Measurements from ENCODE around the gene GPS2.

Gene GPS2

DNA sequence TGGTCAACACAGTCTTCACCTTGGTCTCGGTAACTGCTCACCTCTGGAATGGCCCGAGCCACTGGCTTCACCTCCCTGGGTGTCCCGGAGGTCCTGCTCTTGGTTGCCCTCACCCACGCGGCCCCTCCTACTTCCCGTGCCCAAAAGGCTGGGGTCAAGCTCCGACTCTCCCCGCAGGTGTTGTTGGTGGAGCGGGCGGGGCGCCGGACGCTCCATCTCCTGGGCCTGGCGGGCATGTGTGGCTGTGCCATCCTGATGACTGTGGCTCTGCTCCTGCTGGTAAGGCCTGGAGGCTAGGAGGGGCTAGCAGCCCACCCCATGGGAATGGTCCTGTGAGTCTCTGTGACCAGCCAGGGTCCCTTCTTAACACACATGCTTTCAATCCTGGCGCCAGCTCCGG, 30.2 kb downstream of the GPS2 start:
- Histone ChIP-seq H2BK120ac (ENCODE audit: low read depth, low read length) (no peak overlapping the region), H2BK5ac (ENCODE audit: low read depth, low read length, poor library complexity, severe bottlenecking) (no peak overlapping the region), H2AFZ (ENCODE audit: low read depth, low read length) (no peak overlapping the region), H2AK5ac (ENCODE audit: low read length, severe bottlenecking) (no peak overlapping the region), H3K79me1 (replicated peaks; ENCODE audit: low read length, poor library complexity, severe bottlenecking) (no peaks in the 10 kb centered on the region), H3K4ac (ENCODE audit: low read depth in 1 of 2, low read length in 2 of 2) (no peak overlapping the region), H3K27me3 (ENCODE audit: control insufficient read depth in 1 of 2, insufficient read depth in 1 of 2, low read length in 2 of 2) (peaks cover 74 to 77% of the 10 kb centered on the region in 2 experiments), H3K4me3 (ENCODE audit: insufficient read depth in 1 of 2, low read depth in 1 of 2, low read length in 2 of 2) (peak overlapping the region in 1 of 2 experiments; percentile 9), H3K9me3 (ENCODE audit: control insufficient read depth, low read length) (no peaks in the 10 kb centered on the region), H3K9ac (ENCODE audit: low read length) (no peak overlapping the region), H3K18ac (ENCODE audit: low read depth in 1 of 2, low read length in 2 of 2) (no peak overlapping the region), H3K36me3 (ENCODE audit: control insufficient read depth in 1 of 2, insufficient read depth in 2 of 2, low read depth in 1 of 2, low read length in 2 of 2) (no peaks in the 10 kb centered on the region), H2BK12ac (ENCODE audit: low read length in 2 of 2) (no peak overlapping the region), H2BK15ac (ENCODE audit: low read depth, poor library complexity, severe bottlenecking) (no peak overlapping the region), H3K14ac (ENCODE audit: low read length in 2 of 2) (no peak overlapping the region), H4K8ac (ENCODE audit: low read length) (no peak overlapping the region), H4K91ac (ENCODE audit: low read length) (no peak overlapping the region), H3K23ac (ENCODE audit: low read length in 2 of 2) (no peak overlapping the region), H3K27ac (ENCODE audit: low read length, poor library complexity, severe bottlenecking) (no peak overlapping the region), H3K4me2 (ENCODE audit: low read length, poor library complexity, severe bottlenecking) (no peak overlapping the region), H3K4me1 (ENCODE audit: control insufficient read depth, insufficient read depth, low read depth, low read length) (peaks cover 20% of the 10 kb centered on the region)
- no peak for DNase-seq
- WGBS, result 97% methylated on average over 16 of the region's 16 CpGs

DNA sequence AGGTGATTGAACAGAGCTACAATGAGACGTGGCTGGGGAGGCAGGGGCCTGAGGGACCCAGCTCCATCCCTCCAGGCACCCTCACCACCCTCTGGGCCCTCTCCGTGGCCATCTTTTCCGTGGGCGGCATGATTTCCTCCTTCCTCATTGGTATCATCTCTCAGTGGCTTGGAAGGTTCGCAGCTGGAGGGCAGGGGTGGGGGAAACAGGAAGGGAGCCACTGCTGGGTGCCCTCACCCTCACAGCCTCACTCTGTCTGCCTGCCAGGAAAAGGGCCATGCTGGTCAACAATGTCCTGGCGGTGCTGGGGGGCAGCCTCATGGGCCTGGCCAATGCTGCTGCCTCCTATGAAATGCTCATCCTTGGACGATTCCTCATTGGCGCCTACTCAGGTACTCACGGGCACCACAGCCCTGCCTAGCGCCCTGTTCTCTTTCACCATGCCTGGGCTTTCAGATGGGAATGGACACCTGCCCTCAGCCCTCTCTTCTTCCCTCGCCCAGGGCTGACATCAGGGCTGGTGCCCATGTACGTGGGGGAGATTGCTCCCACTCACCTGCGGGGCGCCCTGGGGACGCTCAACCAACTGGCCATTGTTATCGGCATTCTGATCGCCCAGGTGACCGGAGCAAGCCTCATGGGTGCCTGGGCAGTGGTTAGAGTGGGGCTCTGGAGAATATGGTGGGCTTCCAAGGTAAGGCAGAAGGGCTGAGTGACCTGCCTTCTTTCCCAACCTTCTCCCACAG, 31.5 kb downstream of the GPS2 start:
- no peaks in the 10 kb centered on the region for H3K9me3 ChIP-seq (ENCODE audit: control insufficient read depth, low read length)
- no peak overlapping the region for H3K14ac ChIP-seq (ENCODE audit: low read length in 2 of 2)
- 91% methylated on average over 17 of the region's 18 CpGs for WGBS
- H3K27ac ChIP-seq (ENCODE audit: low read length, poor library complexity, severe bottlenecking), result no peak overlapping the region
- no peak overlapping the region for H3K4me3 ChIP-seq (ENCODE audit: insufficient read depth in 1 of 2, low read depth in 1 of 2, low read length in 2 of 2)
- no peak overlapping the region for H3K9ac ChIP-seq (ENCODE audit: low read length)
- no peak overlapping the region for H2BK5ac ChIP-seq (ENCODE audit: low read depth, low read length, poor library complexity, severe bottlenecking)
- H2AFZ ChIP-seq (ENCODE audit: low read depth, low read length), result no peak overlapping the region
- H3K4me1 ChIP-seq (ENCODE audit: control insufficient read depth, insufficient read depth, low read depth, low read length), result peaks cover 20% of the 10 kb centered on the region
- H2BK120ac ChIP-seq (ENCODE audit: low read depth, low read length), result no peak overlapping the region
- H2BK12ac ChIP-seq (ENCODE audit: low read length in 2 of 2), result no peak overlapping the region
- no peak overlapping the region for H3K18ac ChIP-seq (ENCODE audit: low read depth in 1 of 2, low read length in 2 of 2)
- no peak for DNase-seq
- H4K91ac ChIP-seq (ENCODE audit: low read length), result no peak overlapping the region
- H3K23ac ChIP-seq (ENCODE audit: low read length in 2 of 2), result no peak overlapping the region
- H3K4me2 ChIP-seq (ENCODE audit: low read length, poor library complexity, severe bottlenecking), result no peak overlapping the region
- H2AK5ac ChIP-seq (ENCODE audit: low read length, severe bottlenecking), result no peak overlapping the region
- H3K27me3 ChIP-seq (ENCODE audit: control insufficient read depth in 1 of 2, insufficient read depth in 1 of 2, low read length in 2 of 2), result peaks cover 65 to 67% of the 10 kb centered on the region in 2 experiments
- H4K8ac ChIP-seq (ENCODE audit: low read length), result no peak overlapping the region
- no peaks in the 10 kb centered on the region for H3K36me3 ChIP-seq (ENCODE audit: control insufficient read depth in 1 of 2, insufficient read depth in 2 of 2, low read depth in 1 of 2, low read length in 2 of 2)
- peak overlapping the region; percentile 0 for H2BK15ac ChIP-seq (ENCODE audit: low read depth, poor library complexity, severe bottlenecking)
- no peaks in the 10 kb centered on the region for H3K79me1 ChIP-seq (replicated peaks; ENCODE audit: low read length, poor library complexity, severe bottlenecking)
- no peak overlapping the region for H3K4ac ChIP-seq (ENCODE audit: low read depth in 1 of 2, low read length in 2 of 2)

- no peak overlapping the region for H3K4ac ChIP-seq (ENCODE audit: low read depth in 1 of 2, low read length in 2 of 2)
- H3K9me3 ChIP-seq (ENCODE audit: control insufficient read depth, low read length), result no peaks in the 10 kb centered on the region
- H3K23ac ChIP-seq (ENCODE audit: low read length in 2 of 2), result no peak overlapping the region
- H3K79me1 ChIP-seq (replicated peaks; ENCODE audit: low read length, poor library complexity, severe bottlenecking), result no peaks in the 10 kb centered on the region
- WGBS, result 78% methylated on average over 6 of the region's 6 CpGs
- H2BK5ac ChIP-seq (ENCODE audit: low read depth, low read length, poor library complexity, severe bottlenecking), result no peak overlapping the region
- no peak overlapping the region for H4K8ac ChIP-seq (ENCODE audit: low read length)
- H3K36me3 ChIP-seq (ENCODE audit: control insufficient read depth in 1 of 2, insufficient read depth in 2 of 2, low read depth in 1 of 2, low read length in 2 of 2), result no peaks in the 10 kb centered on the region
- no peak overlapping the region for H3K18ac ChIP-seq (ENCODE audit: low read depth in 1 of 2, low read length in 2 of 2)
- no peak overlapping the region for H3K4me3 ChIP-seq (ENCODE audit: insufficient read depth in 1 of 2, low read depth in 1 of 2, low read length in 2 of 2)
- no peak overlapping the region for H2BK12ac ChIP-seq (ENCODE audit: low read length in 2 of 2)
- H3K4me1 ChIP-seq (ENCODE audit: control insufficient read depth, insufficient read depth, low read depth, low read length), result peaks cover 20% of the 10 kb centered on the region
- no peak overlapping the region for H3K27ac ChIP-seq (ENCODE audit: low read length, poor library complexity, severe bottlenecking)
- no peak overlapping the region for H2AFZ ChIP-seq (ENCODE audit: low read depth, low read length)
- no peak overlapping the region for H3K14ac ChIP-seq (ENCODE audit: low read length in 2 of 2)
- no peak overlapping the region for H2BK120ac ChIP-seq (ENCODE audit: low read depth, low read length)
- no peak overlapping the region for H4K91ac ChIP-seq (ENCODE audit: low read length)
- DNase-seq, result no peak
- H3K9ac ChIP-seq (ENCODE audit: low read length), result no peak overlapping the region
- peaks cover 57 to 60% of the 10 kb centered on the region in 2 experiments for H3K27me3 ChIP-seq (ENCODE audit: control insufficient read depth in 1 of 2, insufficient read depth in 1 of 2, low read length in 2 of 2)
- no peak overlapping the region for H2BK15ac ChIP-seq (ENCODE audit: low read depth, poor library complexity, severe bottlenecking)
- H2AK5ac ChIP-seq (ENCODE audit: low read length, severe bottlenecking), result no peak overlapping the region
- no peak overlapping the region for H3K4me2 ChIP-seq (ENCODE audit: low read length, poor library complexity, severe bottlenecking)
These were observed 32.3 kb downstream of the GPS2 start for GRCh38 chr17:7282752-7283321.

GRCh38 chr17:7281953-7282751, 33.0 kb downstream of the GPS2 start:
- Histone ChIP-seq H2BK15ac (ENCODE audit: low read depth, poor library complexity, severe bottlenecking) (peak overlapping the region; percentile 77), H2BK120ac (ENCODE audit: low read depth, low read length) (no peak overlapping the region), H3K4ac (ENCODE audit: low read depth in 1 of 2, low read length in 2 of 2) (no peak overlapping the region), H3K4me2 (ENCODE audit: low read length, poor library complexity, severe bottlenecking) (peak overlapping the region; percentile 69), H4K91ac (ENCODE audit: low read length) (peak overlapping the region; percentile 43), H2AFZ (ENCODE audit: low read depth, low read length) (no peak overlapping the region), H4K8ac (ENCODE audit: low read length) (peak overlapping the region; percentile 7), H3K9me3 (ENCODE audit: control insufficient read depth, low read length) (no peaks in the 10 kb centered on the region), H3K4me3 (ENCODE audit: insufficient read depth in 1 of 2, low read depth in 1 of 2, low read length in 2 of 2) (peak overlapping the region; percentile 14 to 77), H3K36me3 (ENCODE audit: control insufficient read depth in 1 of 2, insufficient read depth in 2 of 2, low read depth in 1 of 2, low read length in 2 of 2) (no peaks in the 10 kb centered on the region), H3K23ac (ENCODE audit: low read length in 2 of 2) (no peak overlapping the region), H3K18ac (ENCODE audit: low read depth in 1 of 2, low read length in 2 of 2) (peak overlapping the region in 1 of 2 experiments; percentile 35), H3K79me1 (replicated peaks; ENCODE audit: low read length, poor library complexity, severe bottlenecking) (no peaks in the 10 kb centered on the region), H2BK5ac (ENCODE audit: low read depth, low read length, poor library complexity, severe bottlenecking) (no peak overlapping the region), H3K9ac (ENCODE audit: low read length) (no peak overlapping the region), H3K27me3 (ENCODE audit: control insufficient read depth in 1 of 2, insufficient read depth in 1 of 2, low read length in 2 of 2) (peaks cover 50 to 55% of the 10 kb centered on the region in 2 experiments), H2AK5ac (ENCODE audit: low read length, severe bottlenecking) (no peak overlapping the region), H3K27ac (ENCODE audit: low read length, poor library complexity, severe bottlenecking) (no peak overlapping the region), H3K4me1 (ENCODE audit: control insufficient read depth, insufficient read depth, low read depth, low read length) (peaks cover 20% of the 10 kb centered on the region), H3K14ac (ENCODE audit: low read length in 2 of 2) (peak overlapping the region in 1 of 2 experiments; percentile 30), H2BK12ac (ENCODE audit: low read length in 2 of 2) (no peak overlapping the region)
- DNase-seq, result no peak
- 6% methylated on average over 34 of the region's 43 CpGs for WGBS
